Measurements from ENCODE around the gene RPS6KC1.
"Not testable (repeated sequence)": the region's sequence is repeated elsewhere in the genome, so short reads cannot be mapped to it uniquely, and the experiment has no call there.

RPS6KC1 gene

GRCh38 chr1:213104604-213105003 lies 53.6 kb downstream of the RPS6KC1 start:
- DNase-seq (ENCODE audit: low read depth in 1 of 2, low spot score in 1 of 2), result no peak

GRCh38 chr1:213106298-213106697 lies 55.3 kb downstream of the RPS6KC1 start:
- DNase-seq (ENCODE audit: low read depth in 1 of 2, low spot score in 1 of 2), result no peak

GRCh38 chr1:213107613-213108012 lies 56.6 kb downstream of the RPS6KC1 start:
- no peak for DNase-seq (ENCODE audit: low read depth in 1 of 2, low spot score in 1 of 2)

- DNase-seq (ENCODE audit: low read depth in 1 of 2, low spot score in 1 of 2), result no peak
These were observed 59.6 kb downstream of the RPS6KC1 start for GRCh38 chr1:213110349-213111300.

- DNase-seq (ENCODE audit: low read depth in 1 of 2, low spot score in 1 of 2), result no peak
These were observed 60.5 kb downstream of the RPS6KC1 start for GRCh38 chr1:213111502-213111901.

GRCh38 chr1:213112723-213113122 lies 61.7 kb downstream of the RPS6KC1 start:
- DNase-seq (ENCODE audit: low read depth in 1 of 2, low spot score in 1 of 2), result not testable (repeated sequence)

GRCh38 chr1:213117699-213118180 lies 66.7 kb downstream of the RPS6KC1 start:
- DNase-seq (ENCODE audit: low read depth in 1 of 2, low spot score in 1 of 2), result not testable (repeated sequence)

GRCh38 chr1:213119794-213120193 lies 68.8 kb downstream of the RPS6KC1 start:
- no peak for DNase-seq (ENCODE audit: low read depth in 1 of 2, low spot score in 1 of 2)

- DNase-seq (ENCODE audit: low read depth in 1 of 2, low spot score in 1 of 2), result no peak
These were observed 69.3 kb downstream of the RPS6KC1 start for GRCh38 chr1:213120386-213120785.

GRCh38 chr1:213120961-213121360 lies 69.9 kb downstream of the RPS6KC1 start:
- DNase-seq (ENCODE audit: low read depth in 1 of 2, low spot score in 1 of 2), result no peak

GRCh38 chr1:213122514-213122929 lies 71.5 kb downstream of the RPS6KC1 start:
- DNase-seq (ENCODE audit: low read depth in 1 of 2, low spot score in 1 of 2), result no peak

- DNase-seq (ENCODE audit: low read depth in 1 of 2, low spot score in 1 of 2), result no peak
These were observed 72.0 kb downstream of the RPS6KC1 start for GRCh38 chr1:213123087-213123486.

GRCh38 chr1:213123536-213123935 lies 72.5 kb downstream of the RPS6KC1 start:
- DNase-seq (ENCODE audit: low read depth in 1 of 2, low spot score in 1 of 2), result no peak

- no peak for DNase-seq (ENCODE audit: low read depth in 1 of 2, low spot score in 1 of 2)
These were observed 73.5 kb downstream of the RPS6KC1 start for GRCh38 chr1:213124590-213124989.

- no peak for DNase-seq (ENCODE audit: low read depth in 1 of 2, low spot score in 1 of 2)
These were observed 74.6 kb downstream of the RPS6KC1 start for GRCh38 chr1:213125643-213126042.

GRCh38 chr1:213127074-213127473 lies 76.0 kb downstream of the RPS6KC1 start:
- DNase-seq (ENCODE audit: low read depth in 1 of 2, low spot score in 1 of 2), result no peak

- DNase-seq (ENCODE audit: low read depth in 1 of 2, low spot score in 1 of 2), result no peak
These were observed 81.0 kb downstream of the RPS6KC1 start for GRCh38 chr1:213131851-213132655.

- no peak for DNase-seq (ENCODE audit: low read depth in 1 of 2, low spot score in 1 of 2)
These were observed 84.5 kb downstream of the RPS6KC1 start for GRCh38 chr1:213135572-213135971.

GRCh38 chr1:213136190-213136917 lies 85.3 kb downstream of the RPS6KC1 start:
- DNase-seq (ENCODE audit: low read depth in 1 of 2, low spot score in 1 of 2), result no peak

- no peak for DNase-seq (ENCODE audit: low read depth in 1 of 2, low spot score in 1 of 2)
These were observed 87.3 kb downstream of the RPS6KC1 start for GRCh38 chr1:213138391-213138790.

- DNase-seq (ENCODE audit: low read depth in 1 of 2, low spot score in 1 of 2), result no peak
These were observed 87.9 kb downstream of the RPS6KC1 start for GRCh38 chr1:213138892-213139291.
